Stimulated activated CD4-positive, alpha-beta T cell treated with anti-CD3 and anti-CD28 coated beads, Interleukin-1b, Interleukin-23, amount 100 ng/mL, for 24 hours (primary cell): ENCODE data around the gene SAP30L.
A peak's percentile ranks its signal among the peaks of the same experiment; 100 is the strongest.

ENCODE experiments used
- DNase-seq, 4 experiments: peaks; one replicate each; pipeline ENCODE4 v3.0.0-alpha.2; 2020; ENCODE audit warnings: low read depth in 4 of 4, low spot score in 1 of 4

The SAP30L gene

GRCh38 chr5:154445422-154446194 is at the start of gene SAP30L:
Gene SAP30L, plus strand, starts transcription at chr5:154445997. Its CDS starts 608 bp downstream, at chr5:154446605.
- DNase-seq: peak; percentile 74 to 93 (median 88)

DNA sequence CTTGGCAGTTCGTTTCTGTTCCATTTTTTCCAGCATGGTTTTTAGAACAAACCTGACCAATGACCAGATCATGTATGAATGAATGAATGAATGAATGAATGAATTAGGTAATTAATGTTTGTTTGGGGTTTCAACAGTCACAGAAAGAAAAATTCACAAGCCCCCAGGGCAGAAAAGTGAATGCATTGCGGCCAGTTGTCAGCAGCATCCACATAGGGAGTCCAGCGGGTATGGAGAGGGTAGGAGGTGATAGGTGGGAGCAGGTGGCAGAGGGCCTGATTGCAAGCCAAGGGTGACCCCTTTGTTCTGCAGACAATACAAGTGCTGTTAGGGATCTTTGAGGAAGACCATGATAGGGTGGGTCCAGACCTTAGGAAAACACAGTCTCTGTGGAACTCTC is 49.7 kb upstream of the SAP30L start:
- DNase-seq: no peak

DNA sequence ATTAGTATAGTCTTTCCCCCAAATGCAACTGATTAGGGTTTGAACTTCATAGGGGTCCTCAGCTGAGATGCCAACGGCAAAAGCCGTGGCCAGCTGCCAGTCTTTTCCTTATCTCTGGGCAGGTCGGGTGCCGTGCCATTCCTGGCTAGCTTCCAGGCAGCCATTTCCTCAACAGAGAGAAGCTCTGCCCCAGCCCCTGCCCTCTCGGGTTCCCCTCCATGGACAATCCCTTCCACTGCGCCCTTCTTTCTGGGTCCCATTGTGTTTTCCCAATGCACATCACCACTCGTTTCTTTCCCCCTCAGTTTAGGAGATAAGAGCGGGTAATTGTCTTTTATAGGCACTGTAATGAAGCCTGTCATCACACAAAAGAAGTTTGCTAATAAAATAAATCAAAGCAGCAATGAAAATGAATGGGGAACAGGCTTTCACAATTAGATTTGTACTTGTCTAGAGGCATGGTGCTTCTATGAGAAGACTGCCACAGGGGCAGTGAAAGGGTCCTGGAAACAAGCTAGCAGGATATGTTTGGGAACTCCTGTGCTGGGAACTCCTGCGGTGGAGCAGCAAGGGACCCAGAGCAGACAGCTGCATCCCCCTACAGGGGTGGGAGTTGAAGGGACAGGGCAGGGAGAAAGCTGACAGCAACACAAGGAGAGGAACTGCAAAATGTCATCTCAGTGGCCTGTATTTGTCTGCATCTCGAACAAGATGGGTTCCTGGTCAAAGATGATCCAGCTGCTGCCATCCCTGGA is 48.0 kb upstream of the SAP30L start:
- DNase-seq: no peak

DNA sequence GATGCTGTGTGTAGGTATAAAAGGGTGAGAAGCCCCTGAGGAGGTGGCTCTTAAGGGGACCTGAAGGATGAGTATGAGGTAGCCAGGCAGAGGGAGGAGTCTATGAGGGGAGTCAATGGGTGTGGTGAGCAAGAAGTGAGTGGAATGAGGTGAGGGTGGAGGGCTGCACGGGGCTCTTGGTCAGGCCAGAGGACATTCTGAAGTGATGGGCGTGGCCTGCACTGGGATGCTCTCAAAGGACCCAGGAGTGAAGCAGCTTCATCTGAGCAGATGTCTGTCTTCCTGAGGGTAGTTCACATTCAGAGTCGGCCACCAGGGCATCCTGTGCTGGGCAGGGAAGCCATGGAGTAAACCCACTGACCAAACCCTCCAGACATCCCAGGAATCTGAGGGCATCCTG is 45.1 kb upstream of the SAP30L start:
- no peak for DNase-seq

DNA sequence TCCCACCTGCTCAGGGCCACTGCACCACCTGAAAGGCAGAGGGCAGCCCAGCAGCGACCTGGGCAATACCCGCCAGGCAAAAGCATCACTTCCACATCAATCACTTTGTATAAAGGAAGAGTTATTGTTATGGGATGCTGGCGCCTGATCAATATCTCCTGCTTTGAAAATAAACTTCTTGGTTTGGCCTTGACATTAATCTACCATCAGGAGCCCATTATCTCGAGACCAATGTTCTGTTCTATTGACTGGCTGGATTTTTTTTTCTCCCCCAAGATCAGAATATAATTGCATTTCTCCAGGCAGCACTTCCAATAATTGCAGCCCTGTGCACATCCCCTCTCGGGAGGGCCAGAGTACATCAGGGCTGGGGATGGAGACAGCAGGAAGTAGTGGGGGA is 44.4 kb upstream of the SAP30L start:
- DNase-seq: no peak

DNA sequence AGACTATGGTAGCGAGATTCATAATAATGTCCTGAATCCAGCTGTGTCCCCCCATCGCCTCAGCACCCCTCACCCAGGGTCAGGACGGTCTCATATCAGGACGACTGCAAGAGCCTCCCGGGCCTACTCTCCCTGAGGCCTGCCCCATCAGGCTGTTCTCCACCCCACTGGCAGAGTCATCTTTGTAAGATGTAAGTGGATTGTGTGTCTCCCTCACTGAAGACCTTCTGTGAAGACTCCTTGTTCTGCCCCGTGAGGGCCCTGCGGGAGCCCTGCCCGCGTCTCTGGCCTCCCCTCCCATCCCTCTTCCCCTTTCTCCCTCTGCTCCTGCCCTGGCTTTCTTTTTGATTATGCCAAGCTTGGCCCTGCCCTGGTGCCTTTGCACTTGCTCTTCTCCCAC is 43.9 kb upstream of the SAP30L start:
- DNase-seq: no peak

DNA sequence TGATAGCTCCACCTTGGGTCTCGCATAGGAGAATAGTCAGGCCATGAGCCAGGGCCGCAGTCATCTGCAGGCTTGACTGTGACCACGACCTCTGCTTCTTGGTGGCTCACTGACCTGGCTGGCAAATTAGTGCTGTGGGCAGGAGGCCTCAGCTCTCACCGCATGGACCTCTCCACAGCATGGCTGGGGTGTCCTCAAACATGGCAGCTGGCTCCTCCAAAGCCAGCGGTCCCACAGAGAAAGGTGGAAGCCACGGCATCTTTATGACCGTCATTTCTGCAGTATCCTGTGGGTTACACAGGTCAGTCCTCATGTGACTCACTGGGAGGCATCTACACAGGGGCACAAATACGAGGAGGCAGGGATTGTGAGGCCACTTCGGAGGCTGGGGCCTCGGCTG is 43.2 kb upstream of the SAP30L start:
- no peak for DNase-seq

- no peak for DNase-seq
Observed at GRCh38 chr5:154403234-154403633, 42.6 kb upstream of the SAP30L start.

DNA sequence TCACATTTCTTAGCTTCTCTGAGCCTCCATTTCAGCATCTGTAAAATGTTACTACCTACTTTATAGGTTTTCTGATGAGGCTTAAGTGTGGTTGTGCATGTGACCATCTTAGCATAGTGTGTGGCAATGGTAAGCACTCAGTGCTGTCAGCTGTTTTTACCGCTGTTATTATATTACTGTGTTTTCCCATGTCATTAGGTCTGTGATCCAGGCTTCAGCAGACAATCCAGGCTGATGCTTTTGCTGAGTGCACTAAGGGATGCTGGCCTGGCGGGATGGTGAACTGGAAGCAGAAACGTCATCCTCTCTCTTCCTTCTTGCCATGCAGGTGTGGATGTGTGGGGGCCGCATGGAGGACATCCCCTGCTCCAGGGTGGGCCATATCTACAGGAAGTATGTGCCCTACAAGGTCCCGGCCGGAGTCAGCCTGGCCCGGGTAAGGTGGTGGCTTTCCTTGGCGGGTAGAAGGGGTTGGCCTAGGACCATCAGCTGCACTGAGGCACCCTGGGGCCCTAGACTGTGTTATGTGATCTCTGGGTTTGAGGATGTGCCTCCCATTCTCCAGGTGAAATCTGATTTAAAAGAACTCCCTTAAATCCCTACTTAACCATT is 41.9 kb upstream of the SAP30L start:
- no peak for DNase-seq

- peak; percentile 45 to 69 (median 61) for DNase-seq
Observed at GRCh38 chr5:154405078-154405792, 40.6 kb upstream of the SAP30L start.

GRCh38 chr5:154406231-154406630 is 39.6 kb upstream of the SAP30L start:
- DNase-seq: no peak

GRCh38 chr5:154406826-154407225 is 39.0 kb upstream of the SAP30L start:
- DNase-seq: no peak

DNA sequence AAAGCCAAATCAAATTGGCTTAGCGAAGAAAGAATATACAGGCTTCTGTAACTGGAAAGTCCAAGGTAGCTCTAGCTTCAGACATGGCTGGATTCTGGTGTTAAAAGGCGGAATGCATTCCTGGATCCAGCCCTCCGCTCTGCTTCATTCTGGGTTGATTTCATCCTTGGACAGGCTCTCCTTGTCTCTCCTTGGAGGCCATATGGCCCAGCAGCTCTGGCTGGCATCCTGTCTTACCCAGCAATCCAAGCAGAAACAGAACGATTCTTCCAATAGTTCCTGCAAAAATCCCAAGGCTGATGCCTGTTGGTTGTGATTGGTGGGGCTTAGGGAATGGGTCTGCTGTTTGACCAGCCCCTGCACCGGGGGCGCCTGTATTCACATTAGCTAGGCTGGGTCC is 37.0 kb upstream of the SAP30L start:
- no peak for DNase-seq

- DNase-seq: no peak
Observed at GRCh38 chr5:154409230-154409840, 36.5 kb upstream of the SAP30L start.

- no peak for DNase-seq
Observed at GRCh38 chr5:154410008-154410407, 35.8 kb upstream of the SAP30L start.

DNA sequence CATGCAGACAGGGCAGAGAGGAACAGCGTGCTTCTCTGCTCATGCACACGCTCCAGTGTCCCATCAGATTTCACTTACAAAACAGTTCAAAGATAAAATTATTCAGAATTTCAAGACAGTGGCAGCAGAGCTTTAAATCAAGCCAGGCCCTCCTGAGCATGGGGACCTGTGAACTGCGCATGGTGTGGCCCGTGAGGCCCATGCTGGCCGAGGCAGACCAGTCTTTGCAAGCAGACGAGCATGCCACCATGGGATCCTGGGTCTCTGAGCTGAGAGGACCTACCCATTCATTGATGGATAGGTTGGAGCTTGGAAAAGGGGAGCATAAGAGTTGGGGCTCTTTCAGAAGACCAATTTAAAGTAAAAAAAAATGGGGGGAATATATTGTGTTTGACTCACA is 35.0 kb upstream of the SAP30L start:
- DNase-seq: no peak

DNA sequence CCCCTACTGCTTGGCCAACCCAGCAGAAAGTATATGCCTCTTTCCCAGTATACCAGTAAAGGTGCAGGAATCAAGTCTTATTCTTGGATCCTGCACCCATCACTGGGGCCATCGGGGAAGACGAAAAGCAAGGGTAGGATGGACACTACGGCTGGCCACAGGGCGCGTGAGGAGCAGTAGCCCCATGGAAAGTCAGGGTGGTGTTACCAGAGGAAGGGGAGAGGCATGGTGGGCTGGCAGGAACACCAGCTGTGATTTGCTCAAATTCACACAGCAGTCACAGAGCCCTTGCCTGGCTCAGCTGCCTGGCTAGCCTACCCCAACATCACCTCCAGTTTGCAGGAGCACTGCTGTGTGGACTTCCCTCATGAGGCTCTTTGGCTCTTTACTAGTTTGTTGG is 34.5 kb upstream of the SAP30L start:
- DNase-seq: no peak

- no peak for DNase-seq
Observed at GRCh38 chr5:154412316-154412715, 33.5 kb upstream of the SAP30L start.

- DNase-seq: no peak
Observed at GRCh38 chr5:154412925-154413324, 32.9 kb upstream of the SAP30L start.

DNA sequence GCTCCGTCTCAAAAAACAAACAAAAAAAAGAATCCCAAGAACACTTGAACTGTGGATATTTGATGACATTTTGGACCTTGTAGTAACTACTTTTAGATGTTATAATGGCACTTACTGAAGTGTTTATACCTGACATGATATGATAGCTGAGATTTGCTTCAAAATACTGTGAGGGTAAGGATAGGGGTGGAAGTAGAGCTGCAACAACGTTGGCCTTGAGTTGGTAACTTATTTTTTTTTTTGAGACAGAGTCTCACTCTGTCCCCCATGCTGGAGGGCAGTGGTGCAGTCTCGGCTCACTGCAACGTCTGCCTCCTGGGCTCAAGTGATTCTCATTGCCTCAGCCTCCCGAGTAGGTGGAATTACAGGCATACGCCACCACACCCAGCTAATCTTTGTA is 30.7 kb upstream of the SAP30L start:
- no peak for DNase-seq

GRCh38 chr5:154418344-154418820 is 27.4 kb upstream of the SAP30L start:
- no peak for DNase-seq
